Measurements from ENCODE around the gene KIZ.

GRCh38 chr20:21172626-21173025, 46.7 kb downstream of the KIZ start:
- TF ChIP-seq CTCF (conservative IDR thresholded peaks at IDR 0.05; ENCODE audit: low read depth in 2 of 2) (no peak), JUNB (IDR thresholded peaks at IDR 0.05; ENCODE audit: unreplicated experiment) (no peak), REST (IDR thresholded peaks at IDR 0.05; ENCODE audit: unreplicated experiment) (no peak), POLR2AphosphoS5 (IDR thresholded peaks at IDR 0.05; ENCODE audit: low read depth) (no peak), CREB1 (CRISPR knock-in tag; IDR thresholded peaks at IDR 0.05; ENCODE audit: low read depth) (no peak), STAT1 (IDR thresholded peaks at IDR 0.05; ENCODE audit: unreplicated experiment) (no peak)

Measured in GM23338 (cell line).